Measurements from ENCODE around the gene PRKAR1B.

GRCh38 chr7:628402-628763 is 98.7 kb downstream of the PRKAR1B start:
- no peak for TF ChIP-seq SUZ12 (IDR thresholded peaks at IDR 0.05; ENCODE audit: extremely low read depth, insufficient read depth, insufficient read length)
- TF ChIP-seq YY1 (IDR thresholded peaks at IDR 0.05; ENCODE audit: insufficient read depth, insufficient read length), result no peak

Measured in NT2/D1 (cell line).